CD4-positive, alpha-beta memory T cell (primary cell): ENCODE measurements around the gene KCNK3. TPM values are rescaled to one million over a fixed set of nuclear protein-coding genes. Genes with fewer than 3 reads are reported as not detected.

Experiments
- CTCF ChIA-PET: fragments of 350-600 bp; sonication (Branson Sonifier 250); formaldehyde crosslinking; loops from one replicate; lab custom pipeline; 2021; ENCODE audit warnings: inconsistent platforms; ENCODE audit not compliant: partially characterized antibody; lab: Charles Lee
- POLR2A ChIA-PET: fragments of 350-600 bp; sonication (Branson Sonifier 250); formaldehyde crosslinking; loops from one replicate; lab custom pipeline; 2021; ENCODE audit not compliant: partially characterized antibody; lab: Charles Lee
- DNase-seq, 5 donors: peaks; one replicate each; pipeline versions ENCODE4 v3.0.0 to v3.0.0-alpha.2; 2020 to 2022; ENCODE audit warnings: mixed read lengths in 1 of 5
- H3K27ac ChIP-seq: one replicate; pipeline ENCODE4 v1.7.0; 2013; ENCODE audit warnings: low read depth, low read length
- H3K27me3 ChIP-seq: 2 replicates; pipeline ENCODE4 v1.7.0; 2013; ENCODE audit warnings: mild to moderate bottlenecking, low read length, moderate library complexity; ENCODE audit not compliant: insufficient read depth
- H3K36me3 ChIP-seq: 2 replicates; pipeline ENCODE4 v1.7.0; 2013; ENCODE audit warnings: mild to moderate bottlenecking, low read length, moderate library complexity; ENCODE audit not compliant: insufficient read depth
- H3K4me1 ChIP-seq: 2 replicates; pipeline ENCODE4 v1.7.0; 2013; ENCODE audit warnings: mild to moderate bottlenecking, low read length, moderate library complexity; ENCODE audit not compliant: insufficient read depth
- H3K4me3 ChIP-seq, 2 donors: one replicate each; pipeline ENCODE4 v1.7.0; 2013; ENCODE audit warnings: low read length in 2 of 2, mild to moderate bottlenecking in 1 of 2
- H3K9me3 ChIP-seq, 2 donors: one replicate each; pipeline ENCODE4 v1.7.0; 2013; ENCODE audit warnings: low read length in 2 of 2, control low read depth in 1 of 2; ENCODE audit not compliant: control insufficient read depth in 1 of 2
- H3K27ac Mint-ChIP-seq, 7 donors: one replicate each; pipeline ENCODE4 v1.8.0; 2020 to 2021; ENCODE audit warnings: mixed read lengths in 7 of 7, mild to moderate bottlenecking in 6 of 7, inconsistent platforms in 3 of 7, moderate library complexity in 3 of 7
- H3K27me3 Mint-ChIP-seq, 2 donors: one replicate each; pipeline ENCODE4 v1.8.0; 2020 to 2021; ENCODE audit warnings: mixed read lengths in 2 of 2
- H3K36me3 Mint-ChIP-seq, 2 donors: one replicate each; pipeline ENCODE4 v1.8.0; 2020 to 2021; ENCODE audit warnings: mixed read lengths in 2 of 2, inconsistent platforms in 1 of 2, mild to moderate bottlenecking in 1 of 2
- H3K4me1 Mint-ChIP-seq, 4 donors: one replicate each; pipeline ENCODE4 v1.8.0; 2020 to 2021; ENCODE audit warnings: mixed read lengths in 4 of 4, mild to moderate bottlenecking in 1 of 4
- H3K4me3 Mint-ChIP-seq, 8 donors: one replicate each; pipeline ENCODE4 v1.8.0; 2020 to 2021; ENCODE audit warnings: mixed read lengths in 8 of 8, mild to moderate bottlenecking in 7 of 8, moderate library complexity in 6 of 8, inconsistent platforms in 3 of 8
- H3K9me3 Mint-ChIP-seq, 8 donors: one replicate each; pipeline ENCODE4 v1.8.0; 2020 to 2021; ENCODE audit warnings: mixed read lengths in 8 of 8, mild to moderate bottlenecking in 5 of 8, inconsistent platforms in 3 of 8, moderate library complexity in 1 of 8
- intact Hi-C: fragments of 100-400 bp; cut with micrococcal nuclease; formaldehyde crosslinking; loops from one replicate; pipeline ENCODE4 v1.15.1; 2023
- polyA plus RNA-seq, 2 donors: library from polyadenylated mRNA; unstranded; fragments of 300-500 nt; fragmentation: Illumina TruSeq; gene quantifications; one replicate each; pipeline ENCODE4 v1.2.3, GENCODE V29; 2021
- total RNA-seq, 2 experiments: library from RNA; stranded (reverse); gene quantifications; one replicate each; pipeline ENCODE4 v1.2.3, GENCODE V29; 2021

Gene KCNK3
- total and polyA plus RNA-seq, 4 experiments from 2014 or later: not detected

GRCh38 chr2:26729311-26729710 is 36.8 kb downstream of the KCNK3 start:
- H3K27me3 ChIP-seq: no peaks in the 10 kb centered on the region
- intact Hi-C loops: no loop called here
- no peak for DNase-seq
- ChIA-PET CTCF (interaction anchor here (2.8 kb wide), 1 partner anchor 15 kb away, joined by 19 read pairs; no protein-coding TSS in a partner anchor), POLR2A (no interaction called here)
- peaks cover 4 to 22% of the 10 kb centered on the region in 2 donors for H3K27me3 Mint-ChIP-seq
- H3K4me1 ChIP-seq: no peaks in the 10 kb centered on the region
- H3K27ac ChIP-seq: no peak overlapping the region
- H3K9me3 Mint-ChIP-seq: no peaks in the 10 kb centered on the region
- no peak overlapping the region for H3K27ac Mint-ChIP-seq
- H3K36me3 ChIP-seq: no peaks in the 10 kb centered on the region
- H3K4me3 ChIP-seq: no peak overlapping the region
- H3K4me1 Mint-ChIP-seq: no peaks in the 10 kb centered on the region
- no peaks in the 10 kb centered on the region for H3K9me3 ChIP-seq
- no peak overlapping the region for H3K4me3 Mint-ChIP-seq
- no peaks in the 10 kb centered on the region for H3K36me3 Mint-ChIP-seq

- Histone ChIP-seq H3K4me1 (no peaks in the 10 kb centered on the region), H3K4me3 (no peak overlapping the region), H3K27ac (no peak overlapping the region), H3K27me3 (no peaks in the 10 kb centered on the region), H3K36me3 (no peaks in the 10 kb centered on the region), H3K9me3 (no peaks in the 10 kb centered on the region)
- Mint-ChIP-seq H3K9me3 (no peaks in the 10 kb centered on the region), H3K27ac (no peak overlapping the region), H3K36me3 (no peaks in the 10 kb centered on the region), H3K27me3 (peaks cover 5 to 21% of the 10 kb centered on the region in 2 donors), H3K4me1 (no peaks in the 10 kb centered on the region), H3K4me3 (no peak overlapping the region)
- POLR2A ChIA-PET: no interaction called here
- no peak for DNase-seq
- intact Hi-C loops: no loop called here
- CTCF ChIA-PET: interaction anchor here (1.8 to 2.8 kb wide), 2 partner anchors 14 to 15 kb away, joined by 15 to 19 read pairs; no protein-coding TSS in a partner anchor
Observed at GRCh38 chr2:26730549-26731344, 38.2 kb downstream of the KCNK3 start.

- Histone ChIP-seq H3K9me3 (no peaks in the 10 kb centered on the region), H3K4me1 (no peaks in the 10 kb centered on the region), H3K27ac (no peak overlapping the region), H3K36me3 (no peaks in the 10 kb centered on the region), H3K27me3 (no peaks in the 10 kb centered on the region), H3K4me3 (no peak overlapping the region)
- CTCF ChIA-PET: interaction anchor here (1.8 kb wide), 1 partner anchor 14 kb away, joined by 15 read pairs; no protein-coding TSS in a partner anchor
- no peaks in the 10 kb centered on the region for H3K9me3 Mint-ChIP-seq
- no peaks in the 10 kb centered on the region for H3K4me1 Mint-ChIP-seq
- H3K36me3 Mint-ChIP-seq: no peaks in the 10 kb centered on the region
- H3K27ac Mint-ChIP-seq: no peak overlapping the region
- POLR2A ChIA-PET: no interaction called here
- no peak for DNase-seq
- H3K4me3 Mint-ChIP-seq: no peak overlapping the region
- intact Hi-C loops: no loop called here
- peaks cover 5 to 19% of the 10 kb centered on the region in 2 donors for H3K27me3 Mint-ChIP-seq
Observed at GRCh38 chr2:26731714-26732113, 39.2 kb downstream of the KCNK3 start.

- no peak overlapping the region for H3K27ac ChIP-seq
- Mint-ChIP-seq H3K4me1 (no peaks in the 10 kb centered on the region), H3K27me3 (peaks cover 5 to 15% of the 10 kb centered on the region in 2 donors), H3K36me3 (no peaks in the 10 kb centered on the region), H3K4me3 (no peak overlapping the region), H3K27ac (no peak overlapping the region), H3K9me3 (no peaks in the 10 kb centered on the region)
- ChIA-PET POLR2A (no interaction called here), CTCF (interaction anchor here (1.8 to 2.4 kb wide), 2 partner anchors 11 to 14 kb away, joined by 8 to 15 read pairs; no protein-coding TSS in a partner anchor)
- no peak for DNase-seq
- H3K36me3 ChIP-seq: no peaks in the 10 kb centered on the region
- no peaks in the 10 kb centered on the region for H3K27me3 ChIP-seq
- H3K9me3 ChIP-seq: no peaks in the 10 kb centered on the region
- no peaks in the 10 kb centered on the region for H3K4me1 ChIP-seq
- H3K4me3 ChIP-seq: no peak overlapping the region
- intact Hi-C loops: no loop called here
Observed at GRCh38 chr2:26732446-26732845, 39.9 kb downstream of the KCNK3 start.

- no peak overlapping the region for H3K27ac Mint-ChIP-seq
- CTCF ChIA-PET: interaction anchor here (2.4 to 4.1 kb wide), 2 partner anchors 10 to 13 kb away, joined by 8 to 24 read pairs; no protein-coding TSS in a partner anchor
Observed at GRCh38 chr2:26733413-26733812, 40.9 kb downstream of the KCNK3 start.

GRCh38 chr2:26735097-26735496 is 42.6 kb downstream of the KCNK3 start:
- H3K27me3 ChIP-seq: no peaks in the 10 kb centered on the region
- Mint-ChIP-seq H3K4me3 (no peak overlapping the region), H3K4me1 (no peaks in the 10 kb centered on the region), H3K36me3 (no peaks in the 10 kb centered on the region), H3K9me3 (no peaks in the 10 kb centered on the region), H3K27me3 (peaks cover 5 to 15% of the 10 kb centered on the region in 2 donors), H3K27ac (no peak overlapping the region)
- CTCF ChIA-PET: interaction anchor here (4.1 kb wide), 1 partner anchor 11 kb away, joined by 24 read pairs; no protein-coding TSS in a partner anchor
- H3K9me3 ChIP-seq: no peaks in the 10 kb centered on the region
- no peaks in the 10 kb centered on the region for H3K4me1 ChIP-seq
- intact Hi-C loops: no loop called here
- H3K4me3 ChIP-seq: no peak overlapping the region
- POLR2A ChIA-PET: no interaction called here
- no peak overlapping the region for H3K27ac ChIP-seq
- no peak for DNase-seq
- H3K36me3 ChIP-seq: no peaks in the 10 kb centered on the region

More at GRCh38 chr2:26733413-26733812, 40.9 kb downstream of the KCNK3 start:
- no peaks in the 10 kb centered on the region for H3K36me3 ChIP-seq
- no peaks in the 10 kb centered on the region for H3K27me3 ChIP-seq
- H3K4me3 ChIP-seq: no peak overlapping the region
- no peak for DNase-seq
- H3K27ac ChIP-seq: no peak overlapping the region
- H3K9me3 ChIP-seq: no peaks in the 10 kb centered on the region
- H3K27me3 Mint-ChIP-seq: peaks cover 5 to 15% of the 10 kb centered on the region in 2 donors
- no peaks in the 10 kb centered on the region for H3K4me1 ChIP-seq
- POLR2A ChIA-PET: no interaction called here
- no peak overlapping the region for H3K4me3 Mint-ChIP-seq
- intact Hi-C loops: no loop called here
- no peaks in the 10 kb centered on the region for H3K4me1 Mint-ChIP-seq
- no peaks in the 10 kb centered on the region for H3K9me3 Mint-ChIP-seq
- H3K36me3 Mint-ChIP-seq: no peaks in the 10 kb centered on the region

GRCh38 chr2:26735883-26736588 is 43.5 kb downstream of the KCNK3 start:
- no peaks in the 10 kb centered on the region for H3K27me3 ChIP-seq
- Mint-ChIP-seq H3K4me3 (no peak overlapping the region), H3K9me3 (no peaks in the 10 kb centered on the region), H3K27ac (no peak overlapping the region), H3K4me1 (peaks cover 0 to 2% (median under 1%) of the 10 kb centered on the region in 4 donors), H3K36me3 (no peaks in the 10 kb centered on the region), H3K27me3 (peaks cover 5 to 12% of the 10 kb centered on the region in 2 donors)
- intact Hi-C loops: no loop called here
- DNase-seq: no peak
- H3K4me1 ChIP-seq: no peaks in the 10 kb centered on the region
- no peak overlapping the region for H3K27ac ChIP-seq
- no peak overlapping the region for H3K4me3 ChIP-seq
- H3K9me3 ChIP-seq: no peaks in the 10 kb centered on the region
- H3K36me3 ChIP-seq: no peaks in the 10 kb centered on the region
- ChIA-PET POLR2A (interaction anchor here (1.2 kb wide), 1 partner anchor 9 kb away, joined by 3 read pairs; no protein-coding TSS in a partner anchor), CTCF (interaction anchor here (4.1 kb wide), 1 partner anchor 10 kb away, joined by 24 read pairs; no protein-coding TSS in a partner anchor)
